HEK293 (cell line): ENCODE measurements around the gene GREB1L.

Experiments used
- CTCF ChIA-PET: fragments of 350-600 bp; formaldehyde crosslinking; extraction: SDS; loops from one replicate; lab custom pipeline; 2021; ENCODE audit warnings: antibody characterized with exemption; lab: Yijun Ruan, JAX
- POLR2A ChIA-PET: fragments of 300-600 bp; formaldehyde crosslinking; extraction: SDS; loops from one replicate; lab custom pipeline; 2020; ENCODE audit warnings: antibody characterized with exemption, inconsistent platforms; lab: Yijun Ruan, JAX
- H3K27ac ChIP-seq: fragments of 200-500 bp; sonication (Bioruptor generic); 2 replicates; pipeline ENCODE4 v1.5.1; 2014; ENCODE audit warnings: low read depth, low read length, control low read depth, inconsistent platforms; ENCODE audit errors: extremely low read depth
- H3K36me3 ChIP-seq, 2 experiments: fragments of 200-500 bp in 1 of 2; sonication (Bioruptor generic) in 1 of 2; 1 replicate in 1 of 2; 2 replicates in 1 of 2; pipeline ENCODE4 v1.5.1; 2014 to 2017; ENCODE audit warnings: inconsistent platforms in 2 of 2, low read length in 2 of 2; ENCODE audit not compliant: control insufficient read depth in 2 of 2, insufficient read depth in 1 of 2
- H3K4me1 ChIP-seq: fragments of 200-500 bp; sonication (Bioruptor generic); 2 replicates; pipeline ENCODE4 v1.5.1; 2014; ENCODE audit warnings: mild to moderate bottlenecking, low read length, inconsistent platforms; ENCODE audit not compliant: control insufficient read depth, insufficient read depth
- H3K4me3 ChIP-seq: 2 replicates; pipeline ENCODE4 v1.5.1; 2011; ENCODE audit warnings: low read depth, mild to moderate bottlenecking, control low read depth, low read length, moderate library complexity
- H3K9me3 ChIP-seq: fragments of 200-500 bp; sonication (Bioruptor generic); 2 replicates; pipeline ENCODE4 v1.5.1; 2014; ENCODE audit warnings: low read depth, low read length, inconsistent platforms; ENCODE audit not compliant: control insufficient read depth, insufficient read depth
- SALL2 ChIP-seq: fragments of 450-650 bp; formaldehyde crosslinking; IDR thresholded peaks from 2 replicates; pipeline ENCODE4 v1.5.0; 2017; ENCODE audit warnings: missing biosample characterization, mild to moderate bottlenecking, missing genetic modification characterization, borderline replicate concordance
- TRIM28 ChIP-seq: IDR thresholded peaks from 2 replicates; pipeline ENCODE4 v1.6.1; 2011; ENCODE audit warnings: low read length, control low read depth, borderline replicate concordance
- YY2 ChIP-seq: fragments of 450-650 bp; formaldehyde crosslinking; IDR thresholded peaks from 2 replicates; pipeline ENCODE4 v1.5.1; 2016; ENCODE audit warnings: missing biosample characterization, missing genetic modification characterization
- ZBTB20 ChIP-seq: fragments of 450-650 bp; formaldehyde crosslinking; IDR thresholded peaks from 2 replicates; pipeline ENCODE4 v1.5.1; 2016; ENCODE audit warnings: missing biosample characterization, missing genetic modification characterization
- ZNF112 ChIP-seq: fragments of 450-650 bp; formaldehyde crosslinking; IDR thresholded peaks from 2 replicates; pipeline ENCODE4 v1.5.0; 2017; ENCODE audit warnings: missing biosample characterization, missing genetic modification characterization
- ZNF416 ChIP-seq: fragments of 450-650 bp; formaldehyde crosslinking; IDR thresholded peaks from 2 replicates; pipeline ENCODE4 v1.5.1; 2016; ENCODE audit warnings: missing biosample characterization, missing genetic modification characterization
- ZNF518A ChIP-seq: fragments of 450-650 bp; formaldehyde crosslinking; conservative IDR thresholded peaks from 2 replicates; pipeline ENCODE4 v1.5.1; 2016; ENCODE audit warnings: low read depth, missing biosample characterization, missing genetic modification characterization
- ZSCAN16 ChIP-seq: fragments of 450-650 bp; formaldehyde crosslinking; IDR thresholded peaks from 2 replicates; pipeline ENCODE4 v1.5.1; 2016; ENCODE audit warnings: missing biosample characterization, missing genetic modification characterization
- TF ChIP-seq, protein P1 (sequence below): fragments of 450-650 bp; formaldehyde crosslinking; IDR thresholded peaks from 2 replicates; pipeline ENCODE4 v1.5.1; 2016; ENCODE audit warnings: missing biosample characterization, missing genetic modification characterization
- TF ChIP-seq, protein P2 (sequence below): fragments of 450-650 bp; formaldehyde crosslinking; IDR thresholded peaks from 2 replicates; pipeline ENCODE4 v1.5.1; 2017; ENCODE audit warnings: missing biosample characterization, missing genetic modification characterization
- TF ChIP-seq, protein P3 (sequence below): fragments of 450-650 bp; formaldehyde crosslinking; conservative IDR thresholded peaks from 2 replicates; pipeline ENCODE4 v1.5.1; 2016; ENCODE audit warnings: low read depth, missing biosample characterization, missing genetic modification characterization
- TF ChIP-seq, protein P4 (sequence below): fragments of 450-650 bp; formaldehyde crosslinking; IDR thresholded peaks from 2 replicates; pipeline ENCODE4 v1.5.1; 2016; ENCODE audit warnings: missing biosample characterization, missing genetic modification characterization
- TF ChIP-seq, protein P5 (sequence below): fragments of 450-650 bp; formaldehyde crosslinking; IDR thresholded peaks from 2 replicates; pipeline ENCODE4 v1.5.1; 2016; ENCODE audit warnings: missing biosample characterization, missing genetic modification characterization, borderline replicate concordance

The GREB1L gene

GRCh38 chr18:21441670-21442069 is 199.6 kb downstream of the GREB1L start:
- H3K4me3 ChIP-seq, result no peak overlapping the region
- H3K27ac ChIP-seq, result no peak overlapping the region
- H3K4me1 ChIP-seq, result no peaks in the 10 kb centered on the region
- CTCF ChIA-PET, result interaction anchor here (0.7 to 8.5 kb wide), 3 partner anchors 189 to 246 kb away, joined by 3 to 112 read pairs (median 4); no protein-coding TSS in a partner anchor
- POLR2A ChIA-PET, result interaction anchor here (1.3 kb wide), 1 partner anchor 199 kb away, joined by 3 read pairs; no protein-coding TSS in a partner anchor
- no peak for TF ChIP-seq ZNF518A (tag by site-specific recombination)
- TF ChIP-seq, protein P1, sequence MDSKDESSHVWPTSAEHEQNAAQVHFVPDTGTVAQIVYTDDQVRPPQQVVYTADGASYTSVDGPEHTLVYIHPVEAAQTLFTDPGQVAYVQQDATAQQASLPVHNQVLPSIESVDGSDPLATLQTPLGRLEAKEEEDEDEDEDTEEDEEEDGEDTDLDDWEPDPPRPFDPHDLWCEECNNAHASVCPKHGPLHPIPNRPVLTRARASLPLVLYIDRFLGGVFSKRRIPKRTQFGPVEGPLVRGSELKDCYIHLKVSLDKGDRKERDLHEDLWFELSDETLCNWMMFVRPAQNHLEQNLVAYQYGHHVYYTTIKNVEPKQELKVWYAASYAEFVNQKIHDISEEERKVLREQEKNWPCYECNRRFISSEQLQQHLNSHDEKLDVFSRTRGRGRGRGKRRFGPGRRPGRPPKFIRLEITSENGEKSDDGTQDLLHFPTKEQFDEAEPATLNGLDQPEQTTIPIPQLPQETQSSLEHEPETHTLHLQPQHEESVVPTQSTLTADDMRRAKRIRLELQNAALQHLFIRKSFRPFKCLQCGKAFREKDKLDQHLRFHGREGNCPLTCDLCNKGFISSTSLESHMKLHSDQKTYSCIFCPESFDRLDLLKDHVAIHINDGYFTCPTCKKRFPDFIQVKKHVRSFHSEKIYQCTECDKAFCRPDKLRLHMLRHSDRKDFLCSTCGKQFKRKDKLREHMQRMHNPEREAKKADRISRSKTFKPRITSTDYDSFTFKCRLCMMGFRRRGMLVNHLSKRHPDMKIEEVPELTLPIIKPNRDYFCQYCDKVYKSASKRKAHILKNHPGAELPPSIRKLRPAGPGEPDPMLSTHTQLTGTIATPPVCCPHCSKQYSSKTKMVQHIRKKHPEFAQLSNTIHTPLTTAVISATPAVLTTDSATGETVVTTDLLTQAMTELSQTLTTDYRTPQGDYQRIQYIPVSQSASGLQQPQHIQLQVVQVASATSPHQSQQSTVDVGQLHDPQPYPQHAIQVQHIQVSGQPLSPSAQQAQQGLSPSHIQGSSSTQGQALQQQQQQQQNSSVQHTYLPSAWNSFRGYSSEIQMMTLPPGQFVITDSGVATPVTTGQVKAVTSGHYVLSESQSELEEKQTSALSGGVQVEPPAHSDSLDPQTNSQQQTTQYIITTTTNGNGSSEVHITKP (tag by site-specific recombination), result 0 out of 2 replicates have a peak, but pooled peaks have one; percentile 38
- H3K9me3 ChIP-seq, result no peaks in the 10 kb centered on the region
- H3K36me3 ChIP-seq, result peaks cover 0 to 20% of the 10 kb centered on the region in 2 experiments; a peak in 2 of 3 replicates

DNA sequence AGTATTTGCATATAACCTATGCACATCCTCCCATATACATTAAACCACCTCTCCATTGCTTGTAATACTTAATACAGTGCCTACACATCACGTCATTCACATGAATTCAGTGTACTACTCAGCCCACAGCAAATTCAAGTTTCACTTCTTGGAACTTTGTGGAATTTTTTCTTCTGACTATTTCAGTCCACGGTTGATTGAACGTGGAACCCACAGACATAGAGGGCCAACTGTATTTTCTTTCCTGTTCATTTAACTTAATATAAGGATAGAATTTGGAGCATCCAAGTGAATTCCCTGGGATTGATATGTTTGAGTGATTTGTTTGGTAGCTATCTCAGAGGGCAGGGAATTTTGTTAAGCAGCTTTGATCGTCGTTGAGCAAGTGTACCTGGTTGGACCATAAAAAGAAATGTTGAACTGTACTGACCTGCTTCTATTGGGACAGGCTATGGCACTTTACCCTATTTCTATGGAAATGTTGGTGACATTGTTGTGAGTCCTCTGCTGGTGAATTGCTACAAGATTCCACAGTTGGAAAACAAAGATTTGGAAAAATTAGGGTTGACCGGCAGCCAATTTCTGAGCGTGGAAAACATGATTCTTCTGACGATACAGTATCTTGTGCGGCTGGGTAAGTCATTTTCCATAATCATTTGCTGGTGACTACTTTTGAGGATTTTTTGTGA is 201.9 kb downstream of the GREB1L start:
- Histone ChIP-seq H3K4me3 (no peak overlapping the region), H3K4me1 (no peaks in the 10 kb centered on the region), H3K9me3 (no peaks in the 10 kb centered on the region), H3K36me3 (peaks cover 0 to 20% of the 10 kb centered on the region in 2 experiments; a peak in 1 of 3 replicates), H3K27ac (no peak overlapping the region)
- ChIA-PET POLR2A (no interaction called here), CTCF (interaction anchor here (0.6 to 8.5 kb wide), 9 partner anchors 26 to 262 kb away, joined by 3 to 112 read pairs (median 4); no protein-coding TSS in a partner anchor)
- TF ChIP-seq, protein P2, sequence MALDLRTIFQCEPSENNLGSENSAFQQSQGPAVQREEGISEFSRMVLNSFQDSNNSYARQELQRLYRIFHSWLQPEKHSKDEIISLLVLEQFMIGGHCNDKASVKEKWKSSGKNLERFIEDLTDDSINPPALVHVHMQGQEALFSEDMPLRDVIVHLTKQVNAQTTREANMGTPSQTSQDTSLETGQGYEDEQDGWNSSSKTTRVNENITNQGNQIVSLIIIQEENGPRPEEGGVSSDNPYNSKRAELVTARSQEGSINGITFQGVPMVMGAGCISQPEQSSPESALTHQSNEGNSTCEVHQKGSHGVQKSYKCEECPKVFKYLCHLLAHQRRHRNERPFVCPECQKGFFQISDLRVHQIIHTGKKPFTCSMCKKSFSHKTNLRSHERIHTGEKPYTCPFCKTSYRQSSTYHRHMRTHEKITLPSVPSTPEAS (tag by site-specific recombination), result no peak
- TF ChIP-seq SALL2 (tag by site-specific recombination), result no peak
- no peak for TF ChIP-seq TRIM28
- no peak for TF ChIP-seq YY2
- TF ChIP-seq, protein P3, sequence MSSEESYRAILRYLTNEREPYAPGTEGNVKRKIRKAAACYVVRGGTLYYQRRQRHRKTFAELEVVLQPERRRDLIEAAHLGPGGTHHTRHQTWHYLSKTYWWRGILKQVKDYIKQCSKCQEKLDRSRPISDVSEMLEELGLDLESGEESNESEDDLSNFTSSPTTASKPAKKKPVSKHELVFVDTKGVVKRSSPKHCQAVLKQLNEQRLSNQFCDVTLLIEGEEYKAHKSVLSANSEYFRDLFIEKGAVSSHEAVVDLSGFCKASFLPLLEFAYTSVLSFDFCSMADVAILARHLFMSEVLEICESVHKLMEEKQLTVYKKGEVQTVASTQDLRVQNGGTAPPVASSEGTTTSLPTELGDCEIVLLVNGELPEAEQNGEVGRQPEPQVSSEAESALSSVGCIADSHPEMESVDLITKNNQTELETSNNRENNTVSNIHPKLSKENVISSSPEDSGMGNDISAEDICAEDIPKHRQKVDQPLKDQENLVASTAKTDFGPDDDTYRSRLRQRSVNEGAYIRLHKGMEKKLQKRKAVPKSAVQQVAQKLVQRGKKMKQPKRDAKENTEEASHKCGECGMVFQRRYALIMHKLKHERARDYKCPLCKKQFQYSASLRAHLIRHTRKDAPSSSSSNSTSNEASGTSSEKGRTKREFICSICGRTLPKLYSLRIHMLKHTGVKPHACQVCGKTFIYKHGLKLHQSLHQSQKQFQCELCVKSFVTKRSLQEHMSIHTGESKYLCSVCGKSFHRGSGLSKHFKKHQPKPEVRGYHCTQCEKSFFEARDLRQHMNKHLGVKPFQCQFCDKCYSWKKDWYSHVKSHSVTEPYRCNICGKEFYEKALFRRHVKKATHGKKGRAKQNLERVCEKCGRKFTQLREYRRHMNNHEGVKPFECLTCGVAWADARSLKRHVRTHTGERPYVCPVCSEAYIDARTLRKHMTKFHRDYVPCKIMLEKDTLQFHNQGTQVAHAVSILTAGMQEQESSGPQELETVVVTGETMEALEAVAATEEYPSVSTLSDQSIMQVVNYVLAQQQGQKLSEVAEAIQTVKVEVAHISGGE, result no peak
- TF ChIP-seq ZSCAN16, result no peak
- TF ChIP-seq, protein P4, sequence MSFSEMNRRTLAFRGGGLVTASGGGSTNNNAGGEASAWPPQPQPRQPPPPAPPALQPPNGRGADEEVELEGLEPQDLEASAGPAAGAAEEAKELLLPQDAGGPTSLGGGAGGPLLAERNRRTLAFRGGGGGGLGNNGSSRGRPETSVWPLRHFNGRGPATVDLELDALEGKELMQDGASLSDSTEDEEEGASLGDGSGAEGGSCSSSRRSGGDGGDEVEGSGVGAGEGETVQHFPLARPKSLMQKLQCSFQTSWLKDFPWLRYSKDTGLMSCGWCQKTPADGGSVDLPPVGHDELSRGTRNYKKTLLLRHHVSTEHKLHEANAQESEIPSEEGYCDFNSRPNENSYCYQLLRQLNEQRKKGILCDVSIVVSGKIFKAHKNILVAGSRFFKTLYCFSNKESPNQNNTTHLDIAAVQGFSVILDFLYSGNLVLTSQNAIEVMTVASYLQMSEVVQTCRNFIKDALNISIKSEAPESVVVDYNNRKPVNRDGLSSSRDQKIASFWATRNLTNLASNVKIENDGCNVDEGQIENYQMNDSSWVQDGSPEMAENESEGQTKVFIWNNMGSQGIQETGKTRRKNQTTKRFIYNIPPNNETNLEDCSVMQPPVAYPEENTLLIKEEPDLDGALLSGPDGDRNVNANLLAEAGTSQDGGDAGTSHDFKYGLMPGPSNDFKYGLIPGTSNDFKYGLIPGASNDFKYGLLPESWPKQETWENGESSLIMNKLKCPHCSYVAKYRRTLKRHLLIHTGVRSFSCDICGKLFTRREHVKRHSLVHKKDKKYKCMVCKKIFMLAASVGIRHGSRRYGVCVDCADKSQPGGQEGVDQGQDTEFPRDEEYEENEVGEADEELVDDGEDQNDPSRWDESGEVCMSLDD, result no peak
- TF ChIP-seq, protein P5, sequence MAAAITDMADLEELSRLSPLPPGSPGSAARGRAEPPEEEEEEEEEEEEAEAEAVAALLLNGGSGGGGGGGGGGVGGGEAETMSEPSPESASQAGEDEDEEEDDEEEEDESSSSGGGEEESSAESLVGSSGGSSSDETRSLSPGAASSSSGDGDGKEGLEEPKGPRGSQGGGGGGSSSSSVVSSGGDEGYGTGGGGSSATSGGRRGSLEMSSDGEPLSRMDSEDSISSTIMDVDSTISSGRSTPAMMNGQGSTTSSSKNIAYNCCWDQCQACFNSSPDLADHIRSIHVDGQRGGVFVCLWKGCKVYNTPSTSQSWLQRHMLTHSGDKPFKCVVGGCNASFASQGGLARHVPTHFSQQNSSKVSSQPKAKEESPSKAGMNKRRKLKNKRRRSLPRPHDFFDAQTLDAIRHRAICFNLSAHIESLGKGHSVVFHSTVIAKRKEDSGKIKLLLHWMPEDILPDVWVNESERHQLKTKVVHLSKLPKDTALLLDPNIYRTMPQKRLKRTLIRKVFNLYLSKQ (tag by site-specific recombination), result no peak
- TF ChIP-seq ZNF112, result no peak
- no peak for TF ChIP-seq ZBTB20 (tag by site-specific recombination)
- no peak for TF ChIP-seq ZNF416 (tag by site-specific recombination)
